Lung (tissue), 12 donors: ENCODE results near the gene SLC38A3. TPM values are rescaled to one million over a fixed set of nuclear protein-coding genes. Genes with fewer than 3 reads are reported as not detected.

ENCODE experiments used
- ATAC-seq: fragments of 200-7000 bp; cut with Tn5 transposase; one replicate; pipeline ENCODE4 v1.9.1; 2020; ENCODE audit warnings: moderate number of reproducible peaks; ENCODE audit not compliant: insufficient read depth, low FRiP score
- DNase-seq, 3 donors: peaks; one replicate each; pipeline ENCODE4 v3.0.0-alpha.2; 2013 to 2017
- H3K27ac ChIP-seq, 2 donors: one replicate each; pipeline ENCODE4 v1.5.1; 2013; ENCODE audit warnings: mild to moderate bottlenecking in 2 of 2, moderate library complexity in 2 of 2, control low read depth in 1 of 2, inconsistent platforms in 1 of 2, low read depth in 1 of 2, low read length in 1 of 2
- H3K27me3 ChIP-seq, 3 donors: one replicate each; pipeline ENCODE4 v1.5.1; 2013; ENCODE audit warnings: low read length in 2 of 3; ENCODE audit not compliant: control insufficient read depth in 3 of 3, insufficient read depth in 3 of 3
- H3K36me3 ChIP-seq, 4 donors: one replicate each; pipeline ENCODE4 v1.5.1; 2013; ENCODE audit warnings: low read length in 4 of 4, mild to moderate bottlenecking in 1 of 4, moderate library complexity in 1 of 4; ENCODE audit not compliant: control insufficient read depth in 4 of 4, insufficient read depth in 4 of 4
- H3K4me1 ChIP-seq, 5 donors: one replicate each; pipeline ENCODE4 v1.5.1; 2013; ENCODE audit warnings: low read length in 5 of 5, mild to moderate bottlenecking in 2 of 5, moderate library complexity in 1 of 5; ENCODE audit not compliant: control insufficient read depth in 5 of 5, insufficient read depth in 5 of 5
- H3K4me3 ChIP-seq: one replicate; pipeline ENCODE4 v1.5.1; 2013; ENCODE audit warnings: mild to moderate bottlenecking, control low read depth, moderate library complexity
- H3K9ac ChIP-seq, 2 donors: one replicate each; pipeline ENCODE4 v1.5.1; 2013; ENCODE audit warnings: low read length in 2 of 2, control low read depth in 1 of 2; ENCODE audit not compliant: insufficient read depth in 1 of 2
- H3K9me3 ChIP-seq, 4 donors: one replicate each; pipeline ENCODE4 v1.5.1; 2013; ENCODE audit warnings: low read length in 3 of 4, mild to moderate bottlenecking in 1 of 4, moderate library complexity in 1 of 4; ENCODE audit not compliant: control insufficient read depth in 4 of 4, insufficient read depth in 3 of 4
- CTCF ChIP-seq: IDR thresholded peaks from 2 replicates; pipeline ENCODE4 v1.5.1; 2012; ENCODE audit warnings: mild to moderate bottlenecking; ENCODE audit errors: control extremely low read depth, extremely low read depth
- WGBS, 2 donors: extraction: QIAGEN DNeasy Blood & Tissue Kit; methylation state at CpG; one replicate each; pipeline ENCODE4 v1.1.7; 2013; 5-methylcytosine and 5-hydroxymethylcytosine counted together
- polyA plus RNA-seq, 2 donors: library from polyadenylated mRNA; stranded (reverse); fragments of 200-250 nt; gene quantifications; one replicate each; pipeline ENCODE4 v1.2.1, GENCODE V29; 2013
- total RNA-seq, 2 donors: library from RNA; depleted of rRNA in 1 of 2; stranded (reverse); fragments of >200 nt in 1 of 2; gene quantifications; one replicate each; pipeline ENCODE4 v1.2.1, GENCODE V29; 2014 to 2021
- donor health status: control.
- donor health status: control.
- donor health status: Bipolar disorder and iron deficiency.
- donor health status: healthy.
- donor health status: DM: yes; HTN: yes; CAD: no.

The SLC38A3 gene
- total and polyA plus RNA-seq, 4 donors, result 0.08 to 4.3 (median 0.33) TPM

- H3K4me3 ChIP-seq, result no peak overlapping the region
- no peak for DNase-seq
- WGBS, 2 donors, result 85 to 91% methylated on average over 9 of the region's 9 CpGs
- no peaks in the 10 kb centered on the region for H3K9me3 ChIP-seq
- no peak for ATAC-seq
- H3K4me1 ChIP-seq, result peaks cover 0 to 13% (median 8%) of the 10 kb centered on the region in 5 donors
- H3K27me3 ChIP-seq, result peaks cover 0 to 3% (median 2%) of the 10 kb centered on the region in 3 donors
- no peaks in the 10 kb centered on the region for H3K36me3 ChIP-seq
- no peak overlapping the region for H3K27ac ChIP-seq
- H3K9ac ChIP-seq, result no peak overlapping the region
- TF ChIP-seq CTCF, result no peak
Observed at GRCh38 chr3:50203113-50203808, 1.8 kb upstream of the SLC38A3 start.

GRCh38 chr3:50203809-50204803 is 965 bp upstream of the SLC38A3 start:
- Histone ChIP-seq H3K9ac (no peak overlapping the region), H3K9me3 (no peaks in the 10 kb centered on the region), H3K4me3 (no peak overlapping the region), H3K27me3 (peaks cover 0 to 3% (median 2%) of the 10 kb centered on the region in 3 donors), H3K27ac (no peak overlapping the region), H3K36me3 (no peaks in the 10 kb centered on the region), H3K4me1 (peaks cover 0 to 19% (median 8%) of the 10 kb centered on the region in 5 donors)
- TF ChIP-seq CTCF, result no peak
- 66 to 80% methylated on average over 12 of the region's 12 CpGs for WGBS, 2 donors
- DNase-seq (no peak), ATAC-seq (no peak)

- DNase-seq (peak; percentile 47 to 48 (median 48)), ATAC-seq (no peak)
- Histone ChIP-seq H3K9me3 (no peaks in the 10 kb centered on the region), H3K36me3 (no peaks in the 10 kb centered on the region), H3K27ac (peak overlapping the region in 1 of 2 donors; percentile 43), H3K4me1 (peaks cover 0 to 20% (median 8%) of the 10 kb centered on the region in 5 donors), H3K27me3 (peaks cover 0 to 3% (median 2%) of the 10 kb centered on the region in 3 donors), H3K4me3 (peak overlapping the region; percentile 24), H3K9ac (no peak overlapping the region)
- WGBS, 2 donors, result 4 to 6% methylated on average over 57 to 67 of the region's 67 CpGs
- TF ChIP-seq CTCF, result no peak
Observed at GRCh38 chr3:50205413-50206276, 574 bp downstream of the SLC38A3 start.
